ENCODE data around the gene SLC7A9.
"Not testable (repeated sequence)": the region's sequence is repeated elsewhere in the genome, so short reads cannot be mapped to it uniquely, and the experiment has no call there.

Gene SLC7A9

DNA sequence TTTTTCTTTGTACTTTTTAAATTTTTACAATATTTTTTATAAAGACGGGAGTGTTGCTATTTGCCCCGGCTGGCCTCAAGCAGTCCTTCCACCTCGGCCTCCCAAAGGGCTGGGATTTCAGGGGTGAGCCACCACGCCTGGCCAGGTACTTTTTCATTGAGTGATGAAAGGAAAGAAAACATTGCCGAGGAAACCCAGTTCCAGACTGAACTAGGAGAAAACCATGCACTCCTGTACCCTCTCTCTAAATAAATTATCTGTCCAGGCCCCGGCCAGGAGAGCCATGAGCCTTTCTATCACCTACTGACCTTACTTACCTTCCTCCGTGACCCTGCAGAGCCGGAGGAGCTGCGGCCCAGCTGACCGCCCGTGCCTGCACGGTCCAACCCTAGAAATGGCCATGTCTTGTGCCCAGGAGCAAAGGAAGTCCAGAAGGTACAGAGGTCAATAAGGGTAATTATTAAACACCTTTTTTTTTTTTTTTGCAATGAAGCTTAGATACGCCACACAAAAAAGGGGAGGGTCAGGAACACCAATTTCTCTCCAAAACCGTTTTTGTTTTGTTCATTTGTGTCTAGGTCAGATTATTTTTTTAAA lies at the start of gene SLC7A9:
SLC7A9 (minus strand) TSS at position 399 of the 597 bp plus-strand sequence. CDS start 1,233 bp downstream, outside the sequence.
- no peak for DNase-seq

DNA sequence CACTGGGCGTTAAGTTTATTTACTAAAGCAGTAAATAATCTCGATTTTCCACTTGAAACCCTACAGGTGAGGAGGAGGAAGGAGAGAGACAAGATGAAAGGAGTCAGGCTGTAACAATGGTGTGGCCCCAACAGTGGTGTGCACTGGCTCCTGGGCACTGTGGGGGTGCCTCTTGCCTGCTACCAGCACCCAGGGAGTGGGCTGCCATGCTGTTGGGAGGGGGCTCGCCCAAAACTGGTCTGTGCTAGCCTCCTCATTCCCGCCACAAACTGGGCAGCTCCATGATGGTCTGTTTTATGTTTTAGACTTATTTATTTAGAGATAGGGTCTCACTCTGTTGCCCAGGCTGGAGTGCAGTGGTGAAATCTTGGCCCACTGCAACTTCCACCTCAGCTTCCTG lies 49.8 kb upstream of the SLC7A9 start:
- DNase-seq: no peak

- no peak for DNase-seq
Measured at GRCh38 chr19:32917616-32917996, 48.0 kb upstream of the SLC7A9 start.

- DNase-seq: no peak
Measured at GRCh38 chr19:32916969-32917615, 47.5 kb upstream of the SLC7A9 start.

- no peak for DNase-seq
Measured at GRCh38 chr19:32914879-32915660, 45.5 kb upstream of the SLC7A9 start.

DNA sequence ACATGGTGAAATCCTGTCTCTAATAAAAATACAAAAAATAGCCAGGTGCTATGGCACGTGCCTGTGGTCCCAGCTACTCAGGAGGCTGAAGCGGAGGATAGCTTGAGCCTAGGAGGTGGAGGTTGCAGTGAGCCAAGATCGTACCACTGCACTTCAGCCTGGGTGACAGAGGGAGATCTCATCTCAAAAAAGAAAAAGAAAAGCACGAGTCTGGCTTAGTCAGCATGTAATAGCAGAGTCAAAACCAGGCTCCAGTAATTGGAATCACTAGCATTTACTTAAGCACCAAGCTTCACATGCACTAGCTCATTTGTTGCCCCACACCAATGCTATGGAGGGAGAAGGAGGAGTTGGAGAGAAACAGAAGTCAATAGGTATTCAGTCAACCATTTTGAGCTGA lies 41.9 kb upstream of the SLC7A9 start:
- no peak for DNase-seq

- DNase-seq: no peak
Measured at GRCh38 chr19:32910874-32911273, 41.3 kb upstream of the SLC7A9 start.

DNA sequence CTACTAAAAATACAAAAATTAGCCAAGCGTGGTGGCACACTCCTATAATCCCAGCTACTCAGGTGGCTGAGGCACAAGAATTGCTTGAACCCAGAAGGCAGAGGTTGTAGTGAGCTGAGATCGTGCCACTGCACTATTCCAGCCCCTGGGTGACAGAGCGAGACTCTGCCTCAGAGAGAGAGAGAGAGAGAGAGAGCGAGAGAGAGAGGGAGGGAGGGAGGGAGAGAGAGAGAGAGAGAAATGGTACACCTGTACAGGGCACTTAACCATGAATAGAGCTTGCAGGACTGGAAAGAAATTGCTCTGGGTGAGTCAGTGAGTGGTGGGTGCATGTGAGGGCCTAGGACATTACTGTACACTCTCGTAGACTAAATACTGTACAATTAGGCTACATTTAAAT lies 40.5 kb upstream of the SLC7A9 start:
- no peak for DNase-seq

- DNase-seq: no peak
Measured at GRCh38 chr19:32909257-32909656, 39.7 kb upstream of the SLC7A9 start.

GRCh38 chr19:32908641-32909190 lies 39.1 kb upstream of the SLC7A9 start:
- DNase-seq: no peak

GRCh38 chr19:32902448-32902847 lies 32.9 kb upstream of the SLC7A9 start:
- DNase-seq: no peak

- no peak for DNase-seq
Measured at GRCh38 chr19:32901504-32902161, 32.1 kb upstream of the SLC7A9 start.

DNA sequence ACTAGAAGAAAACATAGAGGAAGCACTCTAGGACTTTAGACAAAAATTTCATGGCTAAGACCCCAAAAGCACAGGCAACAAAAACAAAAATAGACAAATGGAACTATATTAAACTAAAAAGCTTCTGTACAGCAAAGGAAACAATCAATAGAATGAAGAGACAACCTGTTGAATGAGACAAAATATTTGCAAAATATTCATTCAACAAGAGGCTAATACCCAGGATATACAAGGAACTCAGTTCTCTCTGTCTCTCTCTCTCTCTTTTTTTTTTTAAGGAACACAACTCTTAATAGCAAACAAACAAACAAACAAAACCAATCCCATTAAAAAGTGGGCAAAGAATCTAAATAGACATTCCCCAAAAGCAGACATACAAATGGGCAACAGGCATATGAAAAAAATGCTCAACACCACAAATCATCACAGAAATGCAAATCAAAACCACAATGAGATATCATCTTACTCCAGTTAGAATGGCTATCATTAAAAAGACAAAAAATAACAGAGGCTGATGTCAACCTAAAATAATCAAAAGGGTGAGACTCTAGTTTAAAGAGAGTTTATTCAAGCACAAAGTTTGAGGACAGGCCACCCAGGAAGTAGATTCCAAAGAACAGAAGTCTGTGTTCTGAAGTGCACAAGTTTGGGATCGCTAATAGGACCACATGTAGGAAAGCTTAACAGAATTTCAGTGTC lies 27.1 kb upstream of the SLC7A9 start:
- DNase-seq: no peak

- DNase-seq: no peak
Measured at GRCh38 chr19:32895384-32895783, 25.8 kb upstream of the SLC7A9 start.

- no peak for DNase-seq
Measured at GRCh38 chr19:32891609-32892008, 22.0 kb upstream of the SLC7A9 start.

GRCh38 chr19:32890841-32891240 lies 21.3 kb upstream of the SLC7A9 start:
- DNase-seq: no peak

DNA sequence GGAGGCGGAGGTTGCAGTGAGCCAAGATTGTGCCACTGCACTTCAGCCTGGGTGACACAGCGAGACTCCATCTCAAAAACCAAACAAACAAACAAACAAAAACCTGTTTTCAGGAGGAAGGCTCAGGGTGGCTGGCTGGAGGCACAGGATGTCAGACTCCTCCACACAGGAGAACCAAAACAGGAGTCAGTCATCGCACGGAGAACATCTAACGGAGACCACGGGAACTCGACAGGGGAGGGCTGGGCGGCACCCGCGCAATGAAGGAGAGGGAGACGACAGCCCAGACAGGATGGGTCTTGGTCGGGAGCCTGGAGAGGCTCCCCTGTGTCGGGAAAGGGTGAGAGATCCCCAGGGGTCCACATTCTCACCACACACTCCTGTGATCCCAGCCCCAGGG lies 20.8 kb upstream of the SLC7A9 start:
- no peak for DNase-seq

DNA sequence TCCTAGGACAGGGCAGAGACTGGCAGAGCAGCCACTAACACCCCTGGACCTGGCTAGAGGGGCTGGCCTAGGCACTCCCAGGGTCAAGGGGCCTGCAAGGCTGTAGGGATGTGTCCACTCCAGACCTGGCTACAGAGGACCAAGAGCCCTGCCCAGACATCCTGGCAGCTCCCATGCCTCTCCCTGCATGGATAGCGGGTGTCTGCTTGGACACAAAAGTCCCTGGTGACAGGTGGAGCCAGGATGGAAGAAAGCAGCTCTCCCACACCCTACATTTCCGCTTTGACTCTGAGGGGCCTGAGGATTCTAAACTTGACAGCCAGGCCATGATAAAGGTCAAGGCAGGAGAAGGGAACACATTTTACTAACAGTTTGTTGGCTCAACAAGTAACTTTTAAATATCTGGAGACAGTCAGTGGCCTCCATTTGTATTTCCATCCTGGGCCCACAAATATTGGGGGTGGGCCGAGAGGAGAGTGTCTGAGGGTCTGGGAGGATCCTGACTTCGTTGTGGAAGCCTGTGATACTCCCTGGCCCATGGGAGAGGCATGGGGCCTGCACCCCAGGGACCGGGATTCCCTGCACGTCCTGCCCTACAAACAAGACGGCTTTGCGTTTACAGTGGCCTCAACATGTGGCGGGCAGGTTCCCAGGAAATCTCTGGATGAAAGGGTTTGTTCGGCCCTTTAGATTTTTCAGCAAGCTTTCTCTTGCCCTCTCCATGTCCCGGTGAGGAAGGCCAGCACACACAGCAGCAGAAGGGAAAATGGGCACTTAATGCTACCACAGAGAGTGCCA lies 19.8 kb upstream of the SLC7A9 start:
- no peak for DNase-seq

DNA sequence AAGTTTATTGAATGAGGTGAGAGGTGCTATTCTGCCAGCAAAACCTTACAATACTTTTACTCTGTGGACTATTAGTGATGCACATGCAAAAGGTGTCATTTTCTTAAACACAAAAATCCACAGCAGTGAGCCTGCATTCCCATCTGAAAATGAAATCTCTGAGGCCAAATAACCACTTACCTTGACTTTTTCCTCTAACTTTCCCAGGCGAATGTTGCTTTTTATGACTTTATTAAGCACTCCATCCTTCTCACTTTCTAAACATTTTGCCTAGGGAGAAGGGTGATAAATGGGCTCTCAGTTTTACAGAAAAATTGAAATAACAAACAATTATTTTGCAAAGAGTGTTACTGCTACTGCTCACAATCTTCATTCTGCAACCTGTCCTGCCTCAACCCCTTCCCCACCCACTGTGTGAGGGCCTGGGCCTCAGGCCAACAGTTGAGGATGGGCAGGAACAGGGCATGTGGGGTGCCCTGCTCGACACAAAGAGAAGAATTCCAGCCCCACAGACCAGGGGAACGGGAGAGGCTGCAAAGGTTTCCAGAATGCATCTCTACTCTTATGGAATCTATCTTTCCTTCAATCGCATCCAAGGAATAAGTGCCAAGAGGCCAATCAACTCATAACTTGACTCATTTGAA lies 18.1 kb upstream of the SLC7A9 start:
- DNase-seq: no peak

DNA sequence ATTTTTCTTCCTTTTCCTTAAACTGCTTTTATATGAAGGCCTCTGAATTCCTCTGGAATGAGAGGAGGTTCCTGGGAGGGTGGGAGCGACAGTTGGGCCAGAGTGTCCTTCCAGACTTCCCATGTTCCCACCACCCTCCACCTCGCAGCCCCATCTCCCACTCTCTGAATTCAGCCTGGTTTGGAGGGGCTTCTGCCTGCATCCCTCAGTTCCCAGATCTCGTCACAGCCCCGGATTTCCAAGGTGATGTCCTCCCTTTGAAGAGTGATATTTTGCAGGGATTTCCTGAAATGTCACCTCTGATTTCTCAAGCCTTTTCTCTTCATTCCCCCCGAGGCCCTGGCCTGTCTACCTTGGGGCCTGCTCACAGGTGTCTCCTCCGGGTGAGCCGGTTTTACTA lies 16.7 kb upstream of the SLC7A9 start:
- DNase-seq: no peak

GRCh38 chr19:32885255-32885654 lies 15.7 kb upstream of the SLC7A9 start:
- DNase-seq: not testable (repeated sequence)

Data from NCI-H1105 treated with DMSO at 0.1 percent for 48 hours (cell line).